Caco-2 (cell line): ENCODE results near the gene LOXL1. TPM values are rescaled to one million over a fixed set of nuclear protein-coding genes. Genes with fewer than 3 reads are reported as not detected.

Experiments
- BruUV-seq: library from RNA; stranded (reverse); fragments of 400-500 nt; replicated peaks from 2 replicates; lab custom pipeline; 2021; lab: Mats Ljungman, UMichigan
- CTCF ChIA-PET: fragments of 300-600 bp; sonication (Branson Sonifier 250); formaldehyde crosslinking; loops from one replicate; lab custom pipeline; 2022; ENCODE audit warnings: antibody characterized with exemption; lab: Charles Lee
- POLR2A ChIA-PET: fragments of 300-600 bp; sonication (Branson Sonifier 250); formaldehyde crosslinking; loops from one replicate; lab custom pipeline; 2022; ENCODE audit warnings: antibody characterized with exemption; lab: Charles Lee
- DNase-seq, 2 experiments: peaks; one replicate each; pipeline versions ENCODE4 v3.0.0 to v3.0.0-alpha.2; 2020 to 2022
- H3K27me3 ChIP-seq: replicated peaks from 2 replicates; pipeline ENCODE4 v1.6.0; 2011; ENCODE audit warnings: low read length; ENCODE audit not compliant: control insufficient read depth, insufficient read depth
- H3K36me3 ChIP-seq: 2 replicates; pipeline ENCODE4 v1.5.1; 2011; ENCODE audit warnings: low read length; ENCODE audit not compliant: control insufficient read depth, insufficient read depth
- H3K4me1 ChIP-seq: fragments of 250-450 bp; sonication (Bioruptor Pico); 2 replicates; pipeline ENCODE4 v1.5.1; 2020; ENCODE audit warnings: mild to moderate bottlenecking
- H3K4me3 ChIP-seq: 2 replicates; pipeline ENCODE4 v1.5.1; 2011; ENCODE audit warnings: low read depth, mild to moderate bottlenecking, control low read depth, low read length
- H3K9me3 ChIP-seq: fragments of 250-450 bp; sonication (Bioruptor Pico); 2 replicates; pipeline ENCODE4 v1.5.1; 2020; ENCODE audit warnings: mild to moderate bottlenecking, moderate library complexity
- H3K27ac Mint-ChIP-seq: one replicate; pipeline ENCODE4 v1.8.0; 2022; ENCODE audit warnings: mixed read lengths; ENCODE audit not compliant: unreplicated experiment
- H3K27me3 Mint-ChIP-seq: one replicate; pipeline ENCODE4 v1.8.0; 2022; ENCODE audit warnings: mixed read lengths; ENCODE audit not compliant: insufficient read depth, unreplicated experiment
- H3K36me3 Mint-ChIP-seq: one replicate; pipeline ENCODE4 v1.8.0; 2022; ENCODE audit warnings: mild to moderate bottlenecking, mixed read lengths; ENCODE audit not compliant: insufficient read depth, unreplicated experiment
- H3K4me1 Mint-ChIP-seq: one replicate; pipeline ENCODE4 v1.8.0; 2022; ENCODE audit warnings: low read depth, mixed read lengths; ENCODE audit not compliant: unreplicated experiment
- H3K4me3 Mint-ChIP-seq: one replicate; pipeline ENCODE4 v1.8.0; 2022; ENCODE audit warnings: mild to moderate bottlenecking, moderate library complexity, mixed read lengths; ENCODE audit not compliant: unreplicated experiment
- H3K9me3 Mint-ChIP-seq: one replicate; pipeline ENCODE4 v1.8.0; 2022; ENCODE audit warnings: mixed read lengths; ENCODE audit not compliant: unreplicated experiment
- CTCF ChIP-seq, 2 experiments: fragments of 200-600 bp in 1 of 2; IDR thresholded peaks; 1 replicate in 1 of 2; 2 replicates in 1 of 2; pipeline versions ENCODE4 v1.5.1 to v1.8.0; 2011 to 2022; ENCODE audit warnings: antibody characterized with exemption in 1 of 2, control low read depth in 1 of 2, inconsistent platforms in 1 of 2, low read depth in 1 of 2, low read length in 1 of 2, mild to moderate bottlenecking in 1 of 2, moderate library complexity in 1 of 2; ENCODE audit not compliant: insufficient read depth in 1 of 2, severe bottlenecking in 1 of 2, unreplicated experiment in 1 of 2
- intact Hi-C: fragments of 100-400 bp; cut with micrococcal nuclease; formaldehyde crosslinking; loops from one replicate; pipeline ENCODE4 v1.10.0; 2022; ENCODE audit not compliant: unreplicated experiment
- total RNA-seq: library from RNA; stranded (reverse); gene quantifications from 2 replicates; pipeline ENCODE4 v1.2.3, GENCODE V29; 2022

LOXL1 gene
- total RNA-seq, 1 experiment from 2014 or later = 3.7 TPM

- H3K4me1 ChIP-seq = no peaks in the 10 kb centered on the region
- ChIA-PET POLR2A (no interaction called here), CTCF (interaction anchor here (0.6 to 1.8 kb wide), 14 partner anchors 8 to 626 kb away, joined by 3 to 32 read pairs (median 5); partner anchors contain the start of gene PML)
- no peak overlapping the region for H3K4me3 ChIP-seq
- no peaks in the 10 kb centered on the region for H3K9me3 Mint-ChIP-seq
- no peaks in the 10 kb centered on the region for H3K27me3 ChIP-seq
- no peak overlapping the region for H3K4me3 Mint-ChIP-seq
- BruUV-seq = no TSS peak
- peak; percentile 59 to 86 for TF ChIP-seq CTCF (IDR thresholded peaks at IDR 0.05; ENCODE audit: insufficient read depth in 1 of 2, low read depth in 1 of 2, low read length in 1 of 2, severe bottlenecking in 1 of 2, unreplicated experiment in 1 of 2)
- DNase-seq = peak; percentile 80 to 84
- H3K27me3 Mint-ChIP-seq = no peaks in the 10 kb centered on the region
- no peaks in the 10 kb centered on the region for H3K36me3 ChIP-seq
- H3K4me1 Mint-ChIP-seq = peaks cover 6% of the 10 kb centered on the region
- no peaks in the 10 kb centered on the region for H3K9me3 ChIP-seq
- H3K27ac Mint-ChIP-seq = no peak overlapping the region
- intact Hi-C loops = loop anchor here (1.0 kb wide), 1 partner anchor 13 kb away; no protein-coding TSS in a partner anchor
- no peaks in the 10 kb centered on the region for H3K36me3 Mint-ChIP-seq
Measured at GRCh38 chr15:73950831-73951561, 24.7 kb downstream of the LOXL1 start.

DNA sequence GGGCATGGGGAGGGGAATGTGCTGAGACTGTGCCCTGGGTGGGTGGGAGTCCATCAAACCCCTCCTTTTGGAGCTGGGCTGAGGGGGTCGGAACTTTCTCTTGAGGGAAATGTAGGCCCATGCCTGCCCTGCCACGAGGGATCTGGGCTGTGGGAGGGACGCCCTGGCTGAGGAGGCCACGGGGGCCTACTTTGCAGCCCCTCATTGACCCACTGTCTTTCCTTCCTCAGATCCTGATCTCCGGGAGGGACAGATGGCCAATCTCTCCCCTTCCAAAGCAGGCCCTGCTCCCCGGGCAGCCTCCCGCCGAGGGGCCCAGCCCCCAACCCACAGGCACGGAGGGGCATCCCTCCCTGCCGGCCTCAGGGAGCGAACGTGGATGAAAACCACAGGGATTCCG, 25.3 kb downstream of the LOXL1 start:
- ChIA-PET POLR2A (no interaction called here), CTCF (interaction anchor here (0.7 to 1.8 kb wide), 12 partner anchors 9 to 626 kb away, joined by 3 to 32 read pairs (median 6); partner anchors contain the start of gene PML)
- Histone ChIP-seq H3K4me3 (no peak overlapping the region), H3K4me1 (no peaks in the 10 kb centered on the region), H3K9me3 (no peaks in the 10 kb centered on the region), H3K36me3 (no peaks in the 10 kb centered on the region), H3K27me3 (no peaks in the 10 kb centered on the region)
- Mint-ChIP-seq H3K27ac (no peak overlapping the region), H3K4me1 (peaks cover 6% of the 10 kb centered on the region), H3K9me3 (no peaks in the 10 kb centered on the region), H3K27me3 (no peaks in the 10 kb centered on the region), H3K4me3 (no peak overlapping the region), H3K36me3 (no peaks in the 10 kb centered on the region)
- no peak for DNase-seq
- intact Hi-C loops = loop anchor here (1.0 kb wide), 1 partner anchor 13 kb away; no protein-coding TSS in a partner anchor
- no peak for TF ChIP-seq CTCF (IDR thresholded peaks at IDR 0.05; ENCODE audit: insufficient read depth in 1 of 2, low read depth in 1 of 2, low read length in 1 of 2, severe bottlenecking in 1 of 2, unreplicated experiment in 1 of 2)
- BruUV-seq = no TSS peak

DNA sequence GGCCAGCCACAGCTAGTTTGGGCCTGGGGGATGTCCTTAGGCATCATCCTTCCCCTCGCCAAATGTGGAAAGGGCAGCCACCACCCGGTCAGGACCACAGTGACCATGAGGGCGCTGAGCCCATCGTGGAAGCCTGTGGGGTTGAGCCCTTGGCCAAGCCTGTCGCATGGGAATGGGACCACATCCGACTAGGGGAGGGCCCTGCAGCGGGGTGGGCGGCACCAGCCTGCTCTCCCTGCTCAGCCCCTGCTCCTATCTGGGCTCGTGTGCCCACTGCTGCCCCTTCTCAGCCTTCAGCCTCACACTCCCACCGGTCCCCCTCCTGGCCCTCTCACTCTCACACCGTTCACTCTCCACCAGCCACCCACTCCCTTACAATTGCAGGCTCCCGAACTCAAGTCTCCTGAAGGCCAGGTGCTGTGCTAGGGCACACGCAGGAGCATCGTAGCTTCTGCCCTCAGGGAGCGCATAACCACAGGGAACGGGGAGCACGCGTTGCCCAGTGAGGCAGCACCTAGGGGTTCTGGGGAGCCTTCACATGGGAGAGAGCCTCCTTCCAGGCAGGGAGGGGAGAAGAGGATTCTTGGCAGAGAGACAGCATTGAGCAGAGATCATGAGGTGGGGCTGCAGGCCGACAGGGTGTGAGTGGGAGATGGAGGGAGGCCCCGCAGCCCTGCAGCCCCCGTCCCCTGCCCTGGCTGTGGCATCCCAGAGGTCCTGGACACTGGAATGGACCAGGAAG, 26.1 kb downstream of the LOXL1 start:
- ChIA-PET CTCF (interaction anchor here (1.8 kb wide), 1 partner anchor 20 kb away, joined by 32 read pairs; no protein-coding TSS in a partner anchor), POLR2A (no interaction called here)
- TF ChIP-seq CTCF (IDR thresholded peaks at IDR 0.05; ENCODE audit: insufficient read depth in 1 of 2, low read depth in 1 of 2, low read length in 1 of 2, severe bottlenecking in 1 of 2, unreplicated experiment in 1 of 2) = no peak
- H3K27me3 ChIP-seq = no peaks in the 10 kb centered on the region
- H3K36me3 ChIP-seq = no peaks in the 10 kb centered on the region
- H3K36me3 Mint-ChIP-seq = no peaks in the 10 kb centered on the region
- intact Hi-C loops = no loop called here
- H3K9me3 Mint-ChIP-seq = no peaks in the 10 kb centered on the region
- no peaks in the 10 kb centered on the region for H3K4me1 ChIP-seq
- BruUV-seq = no TSS peak
- H3K27ac Mint-ChIP-seq = no peak overlapping the region
- H3K4me1 Mint-ChIP-seq = peaks cover 6% of the 10 kb centered on the region
- no peaks in the 10 kb centered on the region for H3K27me3 Mint-ChIP-seq
- DNase-seq = no peak
- no peak overlapping the region for H3K4me3 ChIP-seq
- H3K4me3 Mint-ChIP-seq = no peak overlapping the region
- H3K9me3 ChIP-seq = no peaks in the 10 kb centered on the region
